Mucosa of stomach (tissue), 1 donor: ENCODE data around the gene PILRA.

Experiments used
- H3K27me3 ChIP-seq: one replicate; pipeline ENCODE4 v1.7.0; 2013; ENCODE audit warnings: mild to moderate bottlenecking, low read length; ENCODE audit not compliant: control insufficient read depth, insufficient read depth
- H3K36me3 ChIP-seq: one replicate; pipeline ENCODE4 v1.7.0; 2013; ENCODE audit warnings: low read length; ENCODE audit not compliant: control insufficient read depth, insufficient read depth
- H3K4me1 ChIP-seq: one replicate; pipeline ENCODE4 v1.7.0; 2013; ENCODE audit warnings: mild to moderate bottlenecking, low read length; ENCODE audit not compliant: control insufficient read depth, insufficient read depth
- H3K4me3 ChIP-seq: one replicate; pipeline ENCODE4 v1.7.0; 2013; ENCODE audit warnings: low read length
- H3K9ac ChIP-seq: one replicate; pipeline ENCODE4 v1.7.0; 2013; ENCODE audit warnings: mild to moderate bottlenecking, low read length, moderate library complexity
- H3K9me3 ChIP-seq: one replicate; pipeline ENCODE4 v1.7.0; 2013; ENCODE audit warnings: mild to moderate bottlenecking, low read length, moderate library complexity; ENCODE audit not compliant: control insufficient read depth
- donor health status: Pancreatic carcinoma.

The PILRA gene

GRCh38 chr7:100449190-100449795, 76.0 kb downstream of the PILRA start:
- Histone ChIP-seq H3K4me3 (no peak overlapping the region), H3K36me3 (no peaks in the 10 kb centered on the region), H3K4me1 (no peaks in the 10 kb centered on the region), H3K27me3 (no peaks in the 10 kb centered on the region), H3K9ac (no peak overlapping the region), H3K9me3 (no peaks in the 10 kb centered on the region)
